ENCODE measurements around the gene DDX27.
A peak's percentile ranks its signal among the peaks of the same experiment; 100 is the strongest.

DDX27 gene

DNA sequence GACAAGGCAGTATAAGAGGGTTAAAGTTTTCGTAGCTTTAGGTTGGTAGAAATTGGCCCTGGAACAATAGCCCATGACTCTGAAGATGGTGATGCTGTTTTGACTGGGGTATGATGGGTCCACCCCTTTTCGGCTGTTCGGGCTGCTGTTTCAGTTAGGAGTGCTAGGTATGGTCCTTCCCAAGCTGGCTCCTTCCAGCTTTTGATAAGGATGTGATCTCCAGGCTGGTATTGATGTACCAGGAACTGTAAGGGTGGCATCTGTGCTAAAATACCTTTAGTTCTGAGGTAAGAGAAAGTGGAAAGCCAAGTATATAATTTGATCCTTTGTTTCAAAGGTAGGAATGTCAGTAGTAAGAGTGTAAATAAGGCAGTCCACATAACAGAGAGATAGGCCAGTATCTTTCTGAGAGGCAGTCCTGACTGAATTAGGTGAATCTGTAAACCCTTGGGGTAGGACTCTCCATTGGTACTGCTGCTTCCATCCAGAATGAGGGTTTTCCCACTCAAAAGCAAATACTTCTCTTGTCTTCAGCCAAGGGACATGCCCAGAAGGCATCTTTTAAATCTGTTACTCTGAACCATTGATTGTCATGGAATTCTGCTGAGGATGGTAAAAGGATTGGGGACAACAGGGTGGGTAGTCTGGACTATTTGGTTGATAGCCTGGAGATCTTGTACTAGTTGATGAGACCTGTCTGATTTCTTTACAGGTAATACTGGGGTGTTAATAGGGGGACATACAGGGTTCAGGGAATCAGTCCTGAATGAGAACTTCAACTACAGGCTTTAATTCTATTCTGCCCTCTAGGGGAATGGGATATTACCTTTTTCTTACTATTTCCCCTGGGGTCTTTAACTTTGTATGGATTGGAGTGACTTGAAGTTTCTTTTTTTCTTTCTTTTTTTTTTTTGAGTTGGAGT lies 64.7 kb downstream of the DDX27 start:
- ATAC-seq (peak; percentile 2), DNase-seq (ENCODE audit: low spot score in 2 of 2) (no peak)
- peaks cover 100% of the 10 kb centered on the region for H3K36me3 Mint-ChIP-seq
- H3K4me1 Mint-ChIP-seq = peaks cover 87% of the 10 kb centered on the region
- H3K9me3 Mint-ChIP-seq = peaks cover 13% of the 10 kb centered on the region
- peak overlapping the region; percentile 97 for H3K4me3 Mint-ChIP-seq
- H3K27ac Mint-ChIP-seq = peak overlapping the region; percentile 100

DNA sequence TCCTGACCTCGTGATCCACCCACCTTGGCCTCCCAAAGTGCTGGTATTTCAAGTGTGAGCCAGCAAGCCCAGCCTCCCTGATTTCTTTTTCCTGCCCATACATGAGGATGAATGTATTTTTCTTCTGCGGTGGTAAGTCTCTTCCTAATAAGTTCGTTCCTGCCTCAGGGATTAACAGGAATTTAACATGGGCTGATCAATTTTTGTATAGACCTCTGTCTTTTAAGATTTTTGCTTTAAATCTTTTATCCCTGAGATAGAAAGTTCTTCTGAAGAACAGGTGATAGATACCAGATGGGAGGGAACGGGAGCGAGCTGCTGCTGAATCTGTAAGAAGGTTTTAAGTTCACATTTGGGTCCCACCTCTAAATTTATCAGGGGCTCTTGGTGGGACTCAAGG lies 65.6 kb downstream of the DDX27 start:
- H3K36me3 Mint-ChIP-seq = peaks cover 100% of the 10 kb centered on the region
- ATAC-seq = no peak
- H3K27ac Mint-ChIP-seq = peak overlapping the region; percentile 100
- peaks cover 86% of the 10 kb centered on the region for H3K4me1 Mint-ChIP-seq
- H3K4me3 Mint-ChIP-seq = peak overlapping the region; percentile 97
- peaks cover 13% of the 10 kb centered on the region for H3K9me3 Mint-ChIP-seq
- no peak for DNase-seq (ENCODE audit: low spot score in 2 of 2)

GRCh38 chr20:49285233-49285668 lies 66.0 kb downstream of the DDX27 start:
- Mint-ChIP-seq H3K36me3 (peaks cover 100% of the 10 kb centered on the region), H3K9me3 (peaks cover 13% of the 10 kb centered on the region), H3K27ac (peak overlapping the region; percentile 100), H3K4me1 (peaks cover 86% of the 10 kb centered on the region), H3K4me3 (peak overlapping the region; percentile 97)
- ATAC-seq = no peak
- no peak for DNase-seq (ENCODE audit: low spot score in 2 of 2)

DNA sequence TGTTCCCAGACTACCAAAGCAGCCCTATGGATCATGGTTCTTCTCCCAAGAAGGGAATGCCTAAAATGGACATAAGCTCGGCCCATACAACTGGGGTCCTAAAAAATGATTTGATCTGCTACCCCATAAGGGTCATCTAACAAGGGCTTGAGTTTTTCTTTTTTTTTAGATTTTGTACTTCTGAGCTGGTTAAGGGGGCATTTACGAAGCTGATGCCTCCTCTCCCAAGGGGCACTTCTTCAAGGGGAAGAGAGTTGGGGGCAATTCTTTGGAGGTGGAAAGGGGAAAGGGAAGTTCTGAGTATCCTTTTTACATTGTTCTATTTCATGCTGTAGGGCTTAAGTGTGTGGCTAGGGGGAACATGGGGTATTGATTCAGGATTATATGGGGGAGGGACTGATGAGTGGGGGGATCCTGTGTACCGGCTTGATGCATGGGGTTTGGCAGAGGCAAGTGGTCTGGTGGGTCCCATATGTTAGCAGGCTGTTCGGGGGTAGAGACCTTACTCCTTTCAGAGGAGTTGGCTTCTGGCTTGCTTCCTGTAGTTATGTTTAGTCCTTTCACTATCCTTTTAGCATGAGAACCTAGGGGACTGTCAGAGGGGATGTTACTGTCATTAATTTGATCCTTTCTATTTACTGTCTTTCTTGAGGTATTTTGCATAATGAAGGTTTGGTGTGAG lies 66.7 kb downstream of the DDX27 start:
- Mint-ChIP-seq H3K4me3 (peak overlapping the region; percentile 97), H3K9me3 (peaks cover 13% of the 10 kb centered on the region), H3K27ac (peak overlapping the region; percentile 100), H3K4me1 (peaks cover 82% of the 10 kb centered on the region), H3K36me3 (peaks cover 100% of the 10 kb centered on the region)
- no peak for DNase-seq (ENCODE audit: low spot score in 2 of 2)
- ATAC-seq = no peak

DNA sequence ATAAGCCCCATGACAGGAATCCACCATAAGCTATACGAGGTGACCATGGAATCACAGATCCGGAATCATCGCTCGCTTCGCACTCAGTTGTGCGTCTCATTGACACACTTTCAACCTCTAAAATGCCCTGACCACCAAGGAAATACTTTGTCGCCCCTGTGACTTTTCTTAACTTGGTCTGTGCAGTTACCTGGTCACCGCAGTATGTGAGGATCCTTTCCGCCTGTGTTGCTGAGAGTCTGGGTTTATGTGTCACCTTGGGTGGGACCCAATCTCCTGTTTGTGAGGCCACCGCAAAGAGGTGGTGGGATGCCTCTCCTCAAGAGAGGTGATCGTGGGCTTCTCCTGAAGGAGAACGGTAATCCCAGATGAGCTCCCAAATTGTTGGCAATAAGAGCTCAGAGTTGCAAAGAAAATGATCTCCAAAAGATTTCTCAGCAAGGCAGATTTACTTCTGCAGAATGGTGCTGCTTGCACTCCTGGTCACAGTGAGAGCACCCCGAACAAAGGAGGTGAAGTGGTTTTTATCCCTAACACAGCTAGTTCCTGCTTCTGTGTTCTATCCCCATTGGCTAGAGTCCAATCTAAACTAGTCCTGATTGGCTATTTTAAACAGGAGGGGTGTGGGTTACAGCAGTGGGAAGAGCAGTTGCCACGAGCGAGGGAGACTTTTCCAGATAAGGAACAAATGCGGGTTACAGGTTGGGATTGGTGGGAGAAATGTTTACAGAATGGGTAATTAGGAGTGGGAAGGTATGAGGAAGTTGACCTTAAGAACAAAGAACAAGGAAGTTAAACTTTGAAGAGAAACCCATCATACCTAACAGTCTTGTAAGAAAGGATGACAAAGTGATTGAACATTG lies 67.7 kb downstream of the DDX27 start:
- peaks cover 7% of the 10 kb centered on the region for H3K9me3 Mint-ChIP-seq
- peaks cover 100% of the 10 kb centered on the region for H3K36me3 Mint-ChIP-seq
- no peak for DNase-seq (ENCODE audit: low spot score in 2 of 2)
- H3K4me3 Mint-ChIP-seq = peak overlapping the region; percentile 97
- peak overlapping the region; percentile 100 for H3K27ac Mint-ChIP-seq
- ATAC-seq = no peak
- H3K4me1 Mint-ChIP-seq = peaks cover 77% of the 10 kb centered on the region

DNA sequence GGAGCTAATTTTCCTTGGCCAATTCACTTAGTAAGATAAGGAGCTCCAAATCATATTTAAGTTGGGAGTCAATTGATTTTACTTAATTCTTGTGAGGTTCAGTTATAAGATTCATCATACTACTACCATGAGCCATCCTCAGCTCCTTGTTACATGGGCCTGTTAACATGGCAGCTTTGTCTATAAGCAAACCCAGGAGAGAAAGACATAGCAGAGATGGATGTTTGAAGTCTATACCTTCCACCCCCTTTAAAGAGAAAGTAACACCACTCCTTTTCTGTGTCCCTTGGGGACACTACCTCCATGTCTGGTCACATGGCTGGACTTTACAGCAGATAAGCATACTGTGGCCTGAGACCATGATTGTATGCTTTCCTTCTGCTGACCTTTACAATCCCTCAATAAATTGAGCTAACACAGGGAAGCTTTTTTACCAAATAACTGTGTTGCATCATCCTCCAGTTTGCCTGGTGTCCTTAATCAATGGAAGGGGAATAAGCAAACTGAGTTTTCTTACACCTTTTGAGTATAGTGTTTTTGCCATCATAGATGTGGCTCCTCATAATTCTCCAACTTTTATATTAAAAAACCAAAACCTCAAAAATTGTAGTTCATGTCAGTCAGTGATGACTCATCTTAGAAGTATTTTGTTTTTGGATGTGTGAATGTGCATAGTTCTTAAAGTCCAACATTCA lies 68.5 kb downstream of the DDX27 start:
- DNase-seq (ENCODE audit: low spot score in 2 of 2) (no peak), ATAC-seq (no peak)
- peaks cover 69% of the 10 kb centered on the region for H3K4me1 Mint-ChIP-seq
- H3K9me3 Mint-ChIP-seq = peaks cover 7% of the 10 kb centered on the region
- peak overlapping the region; percentile 97 for H3K4me3 Mint-ChIP-seq
- H3K36me3 Mint-ChIP-seq = peaks cover 94% of the 10 kb centered on the region
- H3K27ac Mint-ChIP-seq = peak overlapping the region; percentile 100

DNA sequence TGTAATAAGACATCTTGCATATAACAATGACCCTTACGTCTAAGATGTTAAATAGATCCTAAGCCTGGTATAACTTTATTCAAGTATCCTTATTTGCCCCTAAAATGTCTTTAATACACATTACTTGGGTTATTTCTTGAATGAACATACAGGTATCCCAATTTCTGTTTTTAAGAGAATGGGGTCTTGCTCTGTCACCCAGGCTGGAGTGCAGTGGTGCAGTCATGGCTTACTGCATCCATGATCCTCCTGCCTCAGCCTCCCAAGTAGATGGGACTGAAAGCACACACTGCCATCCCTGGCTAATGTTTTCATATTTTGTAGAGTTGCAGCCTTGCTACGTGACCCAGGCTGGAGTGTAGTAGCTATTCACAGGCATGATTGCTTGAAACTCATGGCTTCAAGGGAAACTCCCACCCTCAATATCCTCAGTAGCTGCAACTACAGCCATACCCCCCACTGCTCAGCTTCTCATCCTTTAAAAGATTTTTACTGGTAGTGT lies 69.1 kb downstream of the DDX27 start:
- ATAC-seq (no peak), DNase-seq (ENCODE audit: low spot score in 2 of 2) (no peak)
- Mint-ChIP-seq H3K27ac (peak overlapping the region; percentile 100), H3K9me3 (peaks cover 7% of the 10 kb centered on the region), H3K4me3 (no peak overlapping the region), H3K36me3 (peaks cover 93% of the 10 kb centered on the region), H3K4me1 (peaks cover 63% of the 10 kb centered on the region)

DNA sequence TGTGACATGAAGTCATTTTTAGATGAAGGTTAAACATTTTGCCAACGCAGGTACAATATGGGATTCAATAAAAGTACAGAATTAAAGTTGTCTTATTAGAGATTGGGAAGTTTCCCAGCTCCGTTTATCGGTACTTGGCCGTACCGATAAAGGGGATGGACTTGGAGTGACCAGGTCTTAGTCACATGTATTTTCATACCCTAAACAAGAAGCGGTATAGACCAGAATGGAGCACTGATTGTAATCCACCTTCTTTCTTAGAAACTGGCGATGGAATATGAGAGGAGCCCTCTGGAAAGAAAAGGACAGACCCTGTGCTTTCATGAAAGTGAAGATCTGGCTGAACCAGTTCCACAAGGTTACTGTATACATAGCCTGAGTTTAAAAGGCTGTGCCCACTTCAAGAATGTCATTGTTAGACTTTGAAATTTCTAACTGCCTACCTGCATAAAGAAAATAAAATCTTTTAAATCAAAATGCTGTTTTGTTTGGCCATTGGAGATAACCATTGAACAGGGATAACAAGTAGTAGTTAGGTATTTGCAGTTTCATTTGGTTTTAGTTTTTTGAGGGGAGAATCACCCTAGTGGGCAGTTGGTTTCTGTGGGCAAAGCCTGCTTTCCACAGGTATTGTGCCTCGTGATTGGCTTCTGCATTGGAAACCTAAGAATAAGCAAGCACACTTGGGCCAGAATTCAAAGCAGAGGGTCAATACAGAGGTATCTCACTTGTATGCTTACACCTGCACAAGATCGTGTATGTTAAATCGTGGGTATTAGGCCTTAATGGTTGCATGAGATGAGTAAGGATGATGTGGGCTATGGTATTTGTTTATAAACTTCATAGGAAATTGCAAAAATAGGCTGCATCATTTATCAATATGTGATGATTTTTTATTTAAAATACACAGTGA lies 69.8 kb downstream of the DDX27 start:
- Mint-ChIP-seq H3K9me3 (peaks cover 7% of the 10 kb centered on the region), H3K27ac (no peak overlapping the region)
- DNase-seq (ENCODE audit: low spot score in 2 of 2) = no peak

GRCh38 chr20:49290608-49291191 lies 71.5 kb downstream of the DDX27 start:
- Mint-ChIP-seq H3K27ac (peak overlapping the region; percentile 24), H3K9me3 (peaks cover 7% of the 10 kb centered on the region), H3K4me3 (no peak overlapping the region), H3K4me1 (peaks cover 39% of the 10 kb centered on the region), H3K36me3 (peaks cover 82% of the 10 kb centered on the region)
- DNase-seq (ENCODE audit: low spot score in 2 of 2) (no peak), ATAC-seq (no peak)

More for the DNA sequence above, 69.8 kb downstream of the DDX27 start:
- H3K4me1 Mint-ChIP-seq = peaks cover 56% of the 10 kb centered on the region
- ATAC-seq = no peak
- H3K36me3 Mint-ChIP-seq = peaks cover 88% of the 10 kb centered on the region
- no peak overlapping the region for H3K4me3 Mint-ChIP-seq

- peak overlapping the region; percentile 24 for H3K27ac Mint-ChIP-seq
- no peak overlapping the region for H3K4me3 Mint-ChIP-seq
Measured at GRCh38 chr20:49291200-49291599, 72.0 kb downstream of the DDX27 start.

GRCh38 chr20:49292010-49292409 lies 72.8 kb downstream of the DDX27 start:
- DNase-seq (ENCODE audit: low spot score in 2 of 2) (no peak), ATAC-seq (no peak)
- Mint-ChIP-seq H3K27ac (no peak overlapping the region), H3K9me3 (peaks cover 3% of the 10 kb centered on the region), H3K4me1 (peaks cover 26% of the 10 kb centered on the region), H3K36me3 (peaks cover 75% of the 10 kb centered on the region), H3K4me3 (no peak overlapping the region)

More at GRCh38 chr20:49291200-49291599, 72.0 kb downstream of the DDX27 start:
- DNase-seq (ENCODE audit: low spot score in 2 of 2) (no peak), ATAC-seq (no peak)
- peaks cover 78% of the 10 kb centered on the region for H3K36me3 Mint-ChIP-seq
- peaks cover 4% of the 10 kb centered on the region for H3K9me3 Mint-ChIP-seq
- H3K4me1 Mint-ChIP-seq = peaks cover 34% of the 10 kb centered on the region

GRCh38 chr20:49293122-49293521 lies 73.9 kb downstream of the DDX27 start:
- H3K4me3 Mint-ChIP-seq = no peak overlapping the region
- H3K36me3 Mint-ChIP-seq = peaks cover 64% of the 10 kb centered on the region
- H3K27ac Mint-ChIP-seq = no peak overlapping the region

More at GRCh38 chr20:49293122-49293521, 73.9 kb downstream of the DDX27 start:
- no peaks in the 10 kb centered on the region for H3K9me3 Mint-ChIP-seq
- DNase-seq (ENCODE audit: low spot score in 2 of 2) = no peak
- ATAC-seq = no peak
- H3K4me1 Mint-ChIP-seq = peaks cover 24% of the 10 kb centered on the region

All from stimulated activated effector memory CD8-positive, alpha-beta T cell treated with anti-CD3 and anti-CD28 coated beads, Interleukin-12 subunit alpha, Interleukin-12 subunit beta, amount 100 ng/mL, for 72 hours (primary cell).